ENCODE results near the gene CNTNAP3.
"Not testable (repeated sequence)": the region's sequence is repeated elsewhere in the genome, so short reads cannot be mapped to it uniquely, and the experiment has no call there.

Gene CNTNAP3

DNA sequence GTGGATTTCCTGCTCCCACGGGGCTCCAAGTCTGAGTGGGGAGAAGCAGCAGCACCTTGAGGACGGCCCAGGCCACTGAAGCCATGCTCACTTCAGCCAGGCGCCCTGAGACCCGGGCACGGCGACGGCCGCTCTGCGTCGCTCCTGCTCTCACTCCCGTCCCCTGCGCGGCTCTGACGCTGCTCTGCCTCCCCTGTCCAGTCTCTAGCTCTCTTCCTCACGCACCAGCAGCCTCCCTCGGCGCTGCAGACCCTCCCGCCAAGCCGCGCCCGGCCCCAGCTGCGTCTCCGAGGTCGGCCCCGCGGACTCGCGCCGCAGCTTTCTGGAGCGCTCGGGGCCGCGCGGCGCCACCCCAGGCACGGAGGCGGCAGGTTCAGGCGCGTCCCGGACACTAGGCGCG, at the start of gene CNTNAP3:
CNTNAP3 (minus strand) TSS at position 188 of the 400 bp plus-strand sequence; CDS start at position 85, 103 bp downstream.
- not testable (repeated sequence) for DNase-seq (ENCODE audit: low read depth in 2 of 2)

DNA sequence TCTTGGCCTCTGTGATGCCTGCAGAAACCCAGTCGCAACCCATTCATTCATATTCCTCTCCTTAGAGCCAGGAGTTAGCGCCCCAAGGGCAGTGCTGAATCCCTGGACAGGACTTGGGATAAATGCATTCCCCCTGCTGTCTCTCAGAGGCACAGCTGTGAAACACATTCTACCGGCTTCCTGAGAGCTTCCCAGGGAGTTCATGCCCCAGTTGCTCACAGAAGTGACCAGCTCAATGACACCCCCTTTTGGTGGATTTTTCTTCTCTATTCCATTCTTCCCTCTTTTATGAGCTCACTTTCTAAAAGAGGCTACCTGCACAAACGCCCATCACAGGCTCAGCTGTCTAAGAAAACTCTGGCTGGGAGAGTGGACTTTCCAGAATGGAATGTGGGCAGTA, 8.0 kb downstream of the CNTNAP3 start:
- DNase-seq (ENCODE audit: low read depth in 2 of 2), result not testable (repeated sequence)

GRCh38 chr9:39242513-39242912, 45.5 kb downstream of the CNTNAP3 start:
- DNase-seq (ENCODE audit: low read depth in 2 of 2), result not testable (repeated sequence)

- not testable (repeated sequence) for DNase-seq (ENCODE audit: low read depth in 2 of 2)
Observed at GRCh38 chr9:39232130-39232991, 55.6 kb downstream of the CNTNAP3 start.

GRCh38 chr9:39215976-39216375, 72.0 kb downstream of the CNTNAP3 start:
- not testable (repeated sequence) for DNase-seq (ENCODE audit: low read depth in 2 of 2)

DNA sequence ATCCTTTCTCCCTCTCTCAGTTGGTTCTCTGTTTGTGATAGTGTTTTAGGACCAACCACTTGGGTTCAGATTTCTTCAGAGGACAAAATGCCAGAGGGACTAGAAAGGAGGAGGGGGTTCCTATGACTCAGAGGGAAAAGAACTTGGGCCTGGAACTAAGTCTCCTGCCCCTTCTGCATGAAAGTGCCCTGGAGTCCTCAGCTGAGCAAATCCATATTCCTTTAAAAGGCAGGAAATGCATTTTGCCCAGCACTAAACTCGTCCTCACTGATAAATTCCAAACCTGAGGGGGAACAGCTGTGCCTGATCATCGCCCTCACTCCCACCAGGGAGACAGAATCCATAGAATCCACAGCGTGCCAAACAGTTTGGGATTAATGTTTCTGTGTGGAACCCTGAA, 78.2 kb downstream of the CNTNAP3 start:
- not testable (repeated sequence) for DNase-seq (ENCODE audit: low read depth in 2 of 2)

GRCh38 chr9:39206643-39207042, 81.3 kb downstream of the CNTNAP3 start:
- not testable (repeated sequence) for DNase-seq (ENCODE audit: low read depth in 2 of 2)

- DNase-seq (ENCODE audit: low read depth in 2 of 2), result not testable (repeated sequence)
Observed at GRCh38 chr9:39205842-39206241, 82.1 kb downstream of the CNTNAP3 start.

GRCh38 chr9:39200412-39200811, 87.6 kb downstream of the CNTNAP3 start:
- DNase-seq (ENCODE audit: low read depth in 2 of 2), result not testable (repeated sequence)

DNA sequence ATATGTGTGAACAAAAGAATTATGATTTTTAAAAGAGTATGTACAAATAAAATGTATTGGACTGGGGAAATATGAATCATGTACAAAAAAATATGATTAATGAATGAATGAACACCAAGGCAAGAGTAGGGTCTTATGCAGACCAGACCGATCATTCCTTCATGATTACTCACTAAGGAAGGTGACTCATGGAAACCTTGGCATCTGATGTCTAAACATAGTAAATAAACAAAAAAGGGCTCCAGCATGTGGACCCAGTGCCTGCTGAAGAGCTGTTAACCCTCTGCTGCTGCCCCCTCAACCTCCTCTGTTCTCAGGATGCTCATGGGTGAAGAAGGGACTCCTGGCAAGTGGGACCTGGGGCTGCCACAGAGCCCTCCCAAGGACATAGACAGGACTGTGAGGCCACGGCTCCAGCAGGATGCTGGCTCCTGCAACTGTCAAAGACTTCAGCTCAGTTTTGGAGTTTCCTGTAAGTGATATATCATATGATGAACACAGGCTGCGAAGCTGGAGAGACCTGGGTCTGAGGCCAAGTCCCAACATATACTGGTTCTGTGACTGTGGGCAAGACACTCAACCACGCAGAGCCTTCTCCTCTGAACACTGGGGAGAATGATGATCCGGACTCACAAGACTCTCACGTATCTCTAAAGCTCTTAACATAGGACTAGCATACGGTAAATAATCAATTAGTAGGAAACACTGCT, 89.8 kb downstream of the CNTNAP3 start:
- not testable (repeated sequence) for DNase-seq (ENCODE audit: low read depth in 2 of 2)

DNA sequence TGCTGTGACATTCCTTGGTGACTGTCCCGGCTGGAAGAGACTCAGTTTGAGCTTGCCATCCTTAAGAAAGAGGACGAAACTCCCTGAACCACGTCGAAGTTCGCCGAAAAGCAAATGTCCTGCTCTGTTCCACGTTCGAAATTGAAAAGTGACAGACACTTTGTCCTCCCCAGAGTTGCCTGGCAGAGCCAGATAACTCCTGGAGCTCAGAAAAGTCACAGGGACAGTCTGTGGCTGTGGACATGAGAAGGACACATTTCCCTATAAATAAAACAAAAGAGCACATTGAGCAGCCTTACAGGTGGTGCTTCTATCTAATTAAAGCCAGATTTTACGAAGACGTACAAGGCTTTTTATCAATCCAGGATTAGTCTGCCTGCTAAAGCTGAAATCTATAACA, 116.6 kb downstream of the CNTNAP3 start:
- not testable (repeated sequence) for DNase-seq (ENCODE audit: low read depth in 2 of 2)

DNA sequence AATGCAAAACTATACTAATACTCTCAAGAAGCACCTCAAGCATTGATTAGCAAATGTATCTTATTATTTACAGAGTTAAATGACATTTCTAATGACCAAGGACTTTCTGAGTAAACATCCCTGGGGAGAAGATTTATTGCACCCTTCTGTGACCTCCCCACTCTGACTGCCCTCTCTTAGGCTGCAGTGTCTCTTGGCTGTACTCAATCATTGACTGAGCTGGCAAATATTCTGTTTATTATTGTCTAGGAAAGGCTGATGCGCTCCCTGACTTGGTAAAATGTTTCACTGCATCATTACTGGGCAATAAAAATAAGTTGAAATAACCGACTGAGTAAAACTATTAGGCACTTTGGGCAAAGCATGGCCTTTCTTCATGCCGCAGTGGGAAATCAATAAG, 130.3 kb downstream of the CNTNAP3 start:
- DNase-seq (ENCODE audit: low read depth in 2 of 2), result not testable (repeated sequence)

DNA sequence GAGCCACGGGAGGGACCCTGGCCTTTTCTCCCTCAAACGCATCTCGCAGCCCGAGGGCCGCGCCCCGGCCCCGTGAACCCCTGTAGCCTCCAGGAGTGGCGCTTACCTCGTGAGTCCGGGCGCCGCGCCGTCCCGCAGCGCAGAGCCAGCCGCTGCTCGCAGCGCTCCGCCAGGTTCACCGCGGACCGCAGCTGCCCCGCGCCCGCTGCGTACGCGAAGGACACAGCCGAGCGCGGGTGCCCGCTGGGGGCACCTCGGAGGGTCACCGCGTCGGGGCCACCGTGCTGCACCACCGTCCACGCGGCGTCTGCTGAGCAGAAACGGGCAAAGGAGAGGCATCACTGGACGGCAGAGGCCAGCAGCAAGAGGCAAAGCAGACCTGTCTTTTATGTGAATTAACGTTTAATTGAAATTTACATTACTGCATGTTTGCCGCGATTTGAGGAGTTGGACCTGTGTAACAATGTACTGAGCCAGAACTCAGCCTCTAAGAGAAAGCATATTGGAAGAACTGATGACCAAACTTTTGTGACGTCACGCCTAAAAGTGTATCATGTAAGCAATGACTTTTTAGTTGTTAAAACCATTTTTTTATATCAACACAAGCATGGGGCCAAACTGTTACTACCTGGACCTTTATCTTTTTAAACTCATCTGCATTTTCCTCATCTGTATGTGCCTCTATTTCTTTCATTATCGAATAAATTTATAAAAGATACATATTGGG, 155.0 kb downstream of the CNTNAP3 start:
- DNase-seq (ENCODE audit: low read depth in 2 of 2), result not testable (repeated sequence)

- not testable (repeated sequence) for DNase-seq (ENCODE audit: low read depth in 2 of 2)
Observed at GRCh38 chr9:39121401-39121800, 166.6 kb downstream of the CNTNAP3 start.

GRCh38 chr9:39111746-39112145, 176.2 kb downstream of the CNTNAP3 start:
- DNase-seq (ENCODE audit: low read depth in 2 of 2), result not testable (repeated sequence)

- DNase-seq (ENCODE audit: low read depth in 2 of 2), result no peak
Observed at GRCh38 chr9:39108145-39108544, 179.8 kb downstream of the CNTNAP3 start.

GRCh38 chr9:39097208-39097607, 190.8 kb downstream of the CNTNAP3 start:
- not testable (repeated sequence) for DNase-seq (ENCODE audit: low read depth in 2 of 2)

- DNase-seq (ENCODE audit: low read depth in 2 of 2), result not testable (repeated sequence)
Observed at GRCh38 chr9:39085311-39085710, 202.7 kb downstream of the CNTNAP3 start.

DNA sequence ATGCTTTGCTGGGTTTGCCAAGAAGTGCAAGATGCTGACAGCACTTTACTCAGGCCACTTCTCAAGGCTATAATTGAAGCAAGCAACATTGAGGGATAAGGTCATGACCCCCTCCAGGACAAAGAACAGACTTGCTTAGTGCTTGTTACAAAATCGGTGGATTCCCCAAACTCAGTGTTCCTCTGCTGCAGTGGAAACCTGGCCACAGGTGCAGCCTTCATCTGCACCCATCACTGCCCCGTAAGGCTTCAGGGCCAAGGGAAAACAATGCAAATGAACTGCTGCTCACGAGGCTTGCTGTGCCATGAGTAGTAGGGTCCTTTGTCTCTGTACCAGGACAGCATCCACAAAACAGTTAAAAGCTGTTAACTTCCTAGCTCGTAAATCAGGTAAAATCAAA, 205.4 kb downstream of the CNTNAP3 start:
- not testable (repeated sequence) for DNase-seq (ENCODE audit: low read depth in 2 of 2)

DNA sequence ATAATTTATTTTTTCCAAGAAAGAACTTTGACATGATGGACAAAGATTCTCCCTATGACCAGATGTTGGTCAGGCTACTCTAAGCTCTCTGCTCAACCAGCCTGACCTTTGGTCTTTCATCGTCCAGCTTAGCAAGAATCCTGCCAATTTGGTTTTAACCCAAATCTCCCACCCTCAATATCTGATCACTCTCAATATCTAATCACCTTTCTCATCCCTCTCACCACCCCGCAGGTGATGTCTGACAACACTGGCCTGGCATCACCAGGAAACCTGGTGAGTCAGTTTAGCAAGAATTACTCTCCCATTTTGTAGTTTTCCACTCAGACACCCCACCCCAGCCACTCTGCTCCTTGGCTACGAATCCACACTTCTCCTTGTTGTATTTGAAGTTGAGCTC, 207.9 kb downstream of the CNTNAP3 start:
- not testable (repeated sequence) for DNase-seq (ENCODE audit: low read depth in 2 of 2)

DNA sequence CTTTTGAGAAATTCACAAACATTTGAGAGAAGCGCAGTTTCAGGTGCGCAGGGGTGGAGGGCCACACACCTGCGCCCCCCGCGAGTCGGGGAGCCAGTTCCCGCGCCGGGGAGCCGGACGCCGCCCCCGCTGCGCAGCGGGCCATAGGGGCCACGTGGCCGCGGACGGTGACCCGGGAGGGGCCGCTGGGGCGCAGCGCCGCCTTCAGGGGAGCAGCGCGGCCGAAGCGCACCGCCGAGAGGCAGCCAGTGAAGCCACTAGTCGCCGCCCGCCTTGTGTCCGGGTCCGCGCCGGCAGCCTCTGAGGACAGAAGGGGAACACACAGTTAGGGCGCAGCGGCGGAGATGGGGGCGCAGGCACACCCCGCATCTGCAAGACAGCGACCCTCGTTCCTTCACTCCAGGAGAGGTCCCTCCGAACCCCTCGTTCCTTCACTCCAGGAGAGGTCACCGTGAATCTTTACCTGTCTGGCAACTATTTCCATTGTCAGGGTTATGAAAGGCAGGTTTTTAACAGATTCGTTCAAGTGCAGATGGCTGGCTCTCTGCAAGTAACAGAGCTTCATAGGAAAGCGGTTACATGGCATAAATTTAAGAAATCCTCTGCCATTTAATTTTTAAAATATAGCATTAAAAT, 209.2 kb downstream of the CNTNAP3 start:
- DNase-seq (ENCODE audit: low read depth in 2 of 2), result not testable (repeated sequence)
